ENCODE results near the gene CTF1. TPM values are rescaled to one million over a fixed set of nuclear protein-coding genes. Genes with fewer than 3 reads are reported as not detected.

CTF1 gene
- total RNA-seq, 1 experiment from 2014 or later, result 11.6 TPM

GRCh38 chr16:30946671-30947540 lies 50.5 kb downstream of the CTF1 start:
- no peak for TF ChIP-seq EZH2 (IDR thresholded peaks at IDR 0.05; ENCODE audit: low read depth)
- H3K9me2 ChIP-seq (ENCODE audit: insufficient read depth), result no peaks in the 10 kb centered on the region
- no peak for DNase-seq
- no peak overlapping the region for H3K4me2 ChIP-seq
- H3K9me3 ChIP-seq (ENCODE audit: insufficient read depth, low read depth), result no peaks in the 10 kb centered on the region
- H3K79me2 ChIP-seq (ENCODE audit: low read depth), result peaks cover 4% of the 10 kb centered on the region; the same call in 1 of the 2 replicates
- peaks cover 17% of the 10 kb centered on the region; the same call in 1 of the 2 replicates for H3K36me3 ChIP-seq (ENCODE audit: low read depth)
- BruUV-seq (replicated peaks), result no TSS peak
- H4K20me1 ChIP-seq (ENCODE audit: insufficient read depth), result peaks cover 24% of the 10 kb centered on the region
- H3F3A ChIP-seq (ENCODE audit: insufficient read depth, low read depth), result peaks cover 48% of the 10 kb centered on the region; the same call in 1 of the 2 replicates
- no peak overlapping the region for H2AFZ ChIP-seq
- intact Hi-C loops (cut with micrococcal nuclease; ENCODE audit: unreplicated experiment), result no loop called here
- H3K27me3 ChIP-seq (ENCODE audit: insufficient read depth, low read depth), result no peaks in the 10 kb centered on the region
- H3K4me3 ChIP-seq, result no peak overlapping the region
- ChIA-PET POLR2A (ENCODE audit: unreplicated experiment) (interaction anchor here (0.6 kb wide), 1 partner anchor 19 kb away, joined by 14 read pairs; no protein-coding TSS in a partner anchor), CTCF (interaction anchor here (0.6 kb wide), 1 partner anchor 24 kb away, joined by 9 read pairs; no protein-coding TSS in a partner anchor)
- peaks cover 21% of the 10 kb centered on the region for H3K4me1 ChIP-seq (replicated peaks; ENCODE audit: insufficient read depth)
- no peak overlapping the region for H3K27ac ChIP-seq

- Histone ChIP-seq H3K4me3 (no peak overlapping the region), H3K27me3 (ENCODE audit: insufficient read depth, low read depth) (no peaks in the 10 kb centered on the region), H3K79me2 (ENCODE audit: low read depth) (peaks cover 4% of the 10 kb centered on the region; the same call in 1 of the 2 replicates), H3F3A (ENCODE audit: insufficient read depth, low read depth) (peaks cover 50% of the 10 kb centered on the region; the same call in 1 of the 2 replicates), H4K20me1 (ENCODE audit: insufficient read depth) (peaks cover 19% of the 10 kb centered on the region), H3K9me3 (ENCODE audit: insufficient read depth, low read depth) (no peaks in the 10 kb centered on the region), H3K9me2 (ENCODE audit: insufficient read depth) (no peaks in the 10 kb centered on the region), H3K4me2 (no peak overlapping the region), H2AFZ (no peak overlapping the region), H3K27ac (no peak overlapping the region), H3K4me1 (replicated peaks; ENCODE audit: insufficient read depth) (peaks cover 15% of the 10 kb centered on the region), H3K36me3 (ENCODE audit: low read depth) (peaks cover 15% of the 10 kb centered on the region; the same call in 1 of the 2 replicates)
- POLR2A ChIA-PET (ENCODE audit: unreplicated experiment), result no interaction called here
- TF ChIP-seq CTCF (conservative IDR thresholded peaks at IDR 0.05), result no peak
- no peak for TF ChIP-seq EZH2 (IDR thresholded peaks at IDR 0.05; ENCODE audit: low read depth)
- intact Hi-C loops (cut with micrococcal nuclease; ENCODE audit: unreplicated experiment), result no loop called here
- BruUV-seq (replicated peaks), result no TSS peak
- DNase-seq, result no peak
- CTCF ChIA-PET, result interaction anchor here (0.6 kb wide), 2 partner anchors 24 to 190 kb away, joined by 3 to 9 read pairs; no protein-coding TSS in a partner anchor
Measured at GRCh38 chr16:30947541-30947858, 51.1 kb downstream of the CTF1 start.

GRCh38 chr16:30947859-30948666 lies 51.6 kb downstream of the CTF1 start:
- Histone ChIP-seq H3K4me1 (replicated peaks; ENCODE audit: insufficient read depth) (peaks cover 15% of the 10 kb centered on the region), H3K27ac (no peak overlapping the region), H3K4me3 (peak overlapping the region; percentile 90), H3K4me2 (peak overlapping the region; percentile 91), H3F3A (ENCODE audit: insufficient read depth, low read depth) (peaks cover 48% of the 10 kb centered on the region; the same call in 1 of the 2 replicates), H3K36me3 (ENCODE audit: low read depth) (peaks cover 9% of the 10 kb centered on the region; the same call in 1 of the 2 replicates), H3K9me2 (ENCODE audit: insufficient read depth) (no peaks in the 10 kb centered on the region), H2AFZ (no peak overlapping the region), H4K20me1 (ENCODE audit: insufficient read depth) (peaks cover 14% of the 10 kb centered on the region), H3K27me3 (ENCODE audit: insufficient read depth, low read depth) (no peaks in the 10 kb centered on the region), H3K79me2 (ENCODE audit: low read depth) (no peaks in the 10 kb centered on the region), H3K9me3 (ENCODE audit: insufficient read depth, low read depth) (no peaks in the 10 kb centered on the region)
- no TSS peak for BruUV-seq (replicated peaks)
- POLR2A ChIA-PET (ENCODE audit: unreplicated experiment), result no interaction called here
- no peak for TF ChIP-seq CTCF (conservative IDR thresholded peaks at IDR 0.05)
- TF ChIP-seq EZH2 (IDR thresholded peaks at IDR 0.05; ENCODE audit: low read depth), result no peak
- peak; percentile 90 to 92 for DNase-seq
- intact Hi-C loops (cut with micrococcal nuclease; ENCODE audit: unreplicated experiment), result no loop called here
- CTCF ChIA-PET, result interaction anchor here (0.6 kb wide), 2 partner anchors 23 to 191 kb away, joined by 3 to 9 read pairs; no protein-coding TSS in a partner anchor
